Colonic mucosa (tissue), 4 donors: ENCODE measurements around the gene TPD52L1. TPM values are rescaled to one million over a fixed set of nuclear protein-coding genes. Genes with fewer than 3 reads are reported as not detected.

Experiments used
- DNase-seq: peaks from one replicate; pipeline ENCODE4 v3.0.0-alpha.2; 2020
- H3K27ac ChIP-seq: fragments of 200-600 bp; one replicate; pipeline ENCODE4 v1.8.0; 2021
- H3K27me3 ChIP-seq: fragments of 200-600 bp; one replicate; pipeline ENCODE4 v1.8.0; 2021
- H3K36me3 ChIP-seq: fragments of 200-600 bp; one replicate; pipeline ENCODE4 v1.8.0; 2021
- H3K4me1 ChIP-seq: fragments of 200-600 bp; one replicate; pipeline ENCODE4 v1.8.0; 2021; ENCODE audit warnings: mild to moderate bottlenecking
- H3K4me3 ChIP-seq: fragments of 200-600 bp; one replicate; pipeline ENCODE4 v1.8.0; 2021
- H3K9ac ChIP-seq, 2 donors: one replicate each; pipeline ENCODE4 v1.7.0; 2013; ENCODE audit warnings: control low read depth in 2 of 2, low read depth in 2 of 2, low read length in 2 of 2
- H3K9me3 ChIP-seq: fragments of 200-600 bp; one replicate; pipeline ENCODE4 v1.8.0; 2021
- intact Hi-C: fragments of 100-400 bp; cut with DNase I; formaldehyde crosslinking; loops from one replicate; pipeline ENCODE4 v1.14.1; 2022
- total RNA-seq, 2 donors: library from RNA; stranded (reverse); fragmentation: NEBNext Ultra II Directional in 1 of 2; extraction: Animal tissue kit (Norgen Biotek cat#: 25700) in 1 of 2; gene quantifications; one replicate each; pipeline ENCODE4 v1.2.1, GENCODE V29; 2021
- TF ChIP-seq, protein P1 (sequence below): fragments of 200-600 bp; IDR thresholded peaks from one replicate; pipeline ENCODE4 v1.8.0; 2022; ENCODE audit warnings: antibody characterized with exemption, mild to moderate bottlenecking
- donor health status: healthy.
- donor health status: DM: no; HTN: no; CAD: no.
- donor health status: DM: no; HTN: no; CAD: no.

TPD52L1 gene
- total RNA-seq, 2 donors from 2014 or later = 15.5 to 16.9 TPM

DNA sequence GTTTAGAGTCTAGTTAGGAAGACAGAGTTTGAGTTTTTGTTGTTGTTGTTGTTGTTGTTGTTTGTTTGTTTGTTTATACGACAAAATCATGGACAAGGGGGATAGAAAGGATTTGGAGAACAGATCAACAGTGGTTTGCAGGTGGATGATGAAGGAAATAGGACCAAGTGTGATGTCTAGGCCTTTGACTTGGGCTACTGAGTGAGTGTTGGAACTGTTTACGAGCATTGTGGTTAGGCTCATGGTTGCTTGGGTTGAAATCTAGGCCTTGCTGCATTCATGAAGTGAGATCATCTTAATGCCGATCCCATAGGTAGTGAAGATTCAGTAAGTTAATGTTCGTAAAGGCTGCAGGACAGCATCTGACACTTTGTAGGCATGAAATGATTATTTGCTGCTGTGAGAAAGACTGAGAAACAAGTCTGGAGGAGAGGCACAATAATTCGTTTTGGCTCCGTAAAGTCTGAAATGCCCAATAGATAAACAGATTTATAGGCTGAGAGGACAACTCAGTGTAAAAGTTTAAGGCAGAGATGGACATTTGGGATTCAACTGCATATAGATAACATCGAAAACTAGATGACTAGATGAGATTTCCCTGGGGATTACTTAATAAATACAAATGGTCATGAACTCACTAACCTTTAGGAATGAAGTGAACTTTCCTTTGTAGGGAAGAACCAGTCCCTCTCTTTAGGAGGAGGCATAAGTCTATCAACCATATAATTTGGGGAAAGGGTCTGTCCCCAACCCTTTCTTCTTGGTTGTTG lies 78.2 kb downstream of the TPD52L1 start:
- no peaks in the 10 kb centered on the region for H3K36me3 ChIP-seq
- intact Hi-C loops = no loop called here
- no peaks in the 10 kb centered on the region for H3K4me1 ChIP-seq
- H3K27ac ChIP-seq = no peak overlapping the region
- TF ChIP-seq, protein P1, sequence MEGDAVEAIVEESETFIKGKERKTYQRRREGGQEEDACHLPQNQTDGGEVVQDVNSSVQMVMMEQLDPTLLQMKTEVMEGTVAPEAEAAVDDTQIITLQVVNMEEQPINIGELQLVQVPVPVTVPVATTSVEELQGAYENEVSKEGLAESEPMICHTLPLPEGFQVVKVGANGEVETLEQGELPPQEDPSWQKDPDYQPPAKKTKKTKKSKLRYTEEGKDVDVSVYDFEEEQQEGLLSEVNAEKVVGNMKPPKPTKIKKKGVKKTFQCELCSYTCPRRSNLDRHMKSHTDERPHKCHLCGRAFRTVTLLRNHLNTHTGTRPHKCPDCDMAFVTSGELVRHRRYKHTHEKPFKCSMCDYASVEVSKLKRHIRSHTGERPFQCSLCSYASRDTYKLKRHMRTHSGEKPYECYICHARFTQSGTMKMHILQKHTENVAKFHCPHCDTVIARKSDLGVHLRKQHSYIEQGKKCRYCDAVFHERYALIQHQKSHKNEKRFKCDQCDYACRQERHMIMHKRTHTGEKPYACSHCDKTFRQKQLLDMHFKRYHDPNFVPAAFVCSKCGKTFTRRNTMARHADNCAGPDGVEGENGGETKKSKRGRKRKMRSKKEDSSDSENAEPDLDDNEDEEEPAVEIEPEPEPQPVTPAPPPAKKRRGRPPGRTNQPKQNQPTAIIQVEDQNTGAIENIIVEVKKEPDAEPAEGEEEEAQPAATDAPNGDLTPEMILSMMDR = no peak
- no peak for DNase-seq
- no peaks in the 10 kb centered on the region for H3K27me3 ChIP-seq
- H3K4me3 ChIP-seq = no peak overlapping the region
- no peaks in the 10 kb centered on the region for H3K9me3 ChIP-seq
- no peak overlapping the region for H3K9ac ChIP-seq

DNA sequence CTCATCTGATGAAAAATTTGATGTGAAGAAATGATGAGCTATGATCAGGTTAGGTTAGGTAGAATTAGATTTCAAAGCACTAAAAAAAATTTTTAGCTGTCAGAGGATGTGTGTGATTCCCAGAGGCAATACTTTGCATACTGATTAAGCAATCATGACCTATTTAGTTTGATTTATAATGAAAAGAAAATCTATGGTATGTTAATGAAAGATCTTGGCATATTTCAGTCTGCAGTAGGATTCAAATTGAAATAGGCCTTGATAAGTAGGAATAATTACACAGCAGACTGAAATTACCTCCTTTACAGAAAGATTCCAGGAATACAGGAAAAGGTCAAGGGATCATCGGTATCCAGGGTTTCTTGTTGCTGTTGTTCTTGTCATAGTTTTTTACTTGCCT lies 78.9 kb downstream of the TPD52L1 start:
- Histone ChIP-seq H3K9ac (no peak overlapping the region), H3K9me3 (no peaks in the 10 kb centered on the region), H3K4me3 (no peak overlapping the region), H3K36me3 (no peaks in the 10 kb centered on the region), H3K4me1 (no peaks in the 10 kb centered on the region), H3K27ac (no peak overlapping the region), H3K27me3 (no peaks in the 10 kb centered on the region)
- DNase-seq = no peak
- intact Hi-C loops = no loop called here
- TF ChIP-seq, protein P1 = no peak

- H3K9ac ChIP-seq = no peak overlapping the region
- no peaks in the 10 kb centered on the region for H3K36me3 ChIP-seq
- H3K27ac ChIP-seq = no peak overlapping the region
- H3K27me3 ChIP-seq = no peaks in the 10 kb centered on the region
- no peaks in the 10 kb centered on the region for H3K9me3 ChIP-seq
- intact Hi-C loops = no loop called here
- TF ChIP-seq, protein P1 = no peak
- DNase-seq = no peak
- H3K4me1 ChIP-seq = no peaks in the 10 kb centered on the region
- no peak overlapping the region for H3K4me3 ChIP-seq
Measured at GRCh38 chr6:125233202-125233601, 79.6 kb downstream of the TPD52L1 start.

DNA sequence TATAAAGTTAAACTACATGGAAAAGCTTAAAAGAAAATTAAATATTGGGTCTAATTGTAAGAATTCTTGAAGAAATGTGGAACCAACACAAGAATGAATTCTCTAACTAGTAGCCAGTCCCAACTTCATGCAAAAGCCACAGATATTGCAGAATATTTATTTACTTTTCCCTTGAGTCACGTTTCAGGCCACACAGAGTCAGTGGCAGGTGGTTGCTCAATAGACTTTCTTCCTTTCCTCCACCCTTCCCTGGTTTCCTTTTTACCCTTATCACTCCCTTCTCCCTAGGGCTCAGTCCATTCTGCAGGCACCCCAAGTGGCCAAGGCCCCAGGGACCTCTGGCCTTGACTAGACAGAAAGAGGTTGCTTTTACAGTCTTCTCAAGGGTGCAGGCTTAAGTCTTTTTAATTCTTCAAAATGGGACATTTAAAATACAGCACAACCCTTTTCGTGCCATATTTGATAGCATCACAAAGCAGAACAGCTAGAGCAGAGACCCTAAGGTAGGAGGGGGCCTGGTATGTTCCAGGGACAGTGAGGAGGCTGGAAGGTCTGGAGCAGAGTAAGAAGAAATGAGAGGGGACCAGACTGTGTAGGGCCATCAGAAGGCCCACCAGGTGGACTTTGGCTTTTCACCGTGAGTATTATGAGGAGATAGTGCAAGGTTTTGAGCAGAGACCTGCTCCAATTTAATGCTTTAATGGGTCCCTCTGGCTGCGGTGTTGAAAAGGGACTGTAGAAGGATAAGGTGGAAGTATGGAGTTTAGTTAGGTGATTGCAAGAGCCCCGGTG lies 83.2 kb downstream of the TPD52L1 start:
- DNase-seq = no peak
- Histone ChIP-seq H3K4me1 (no peaks in the 10 kb centered on the region), H3K9ac (no peak overlapping the region), H3K36me3 (no peaks in the 10 kb centered on the region), H3K27ac (no peak overlapping the region), H3K9me3 (no peaks in the 10 kb centered on the region), H3K27me3 (no peaks in the 10 kb centered on the region), H3K4me3 (no peak overlapping the region)
- intact Hi-C loops = no loop called here
- TF ChIP-seq, protein P1 = no peak

GRCh38 chr6:125237764-125238163 lies 84.2 kb downstream of the TPD52L1 start:
- TF ChIP-seq, protein P1 = no peak
- intact Hi-C loops = no loop called here
- H3K27ac ChIP-seq = no peak overlapping the region
- H3K36me3 ChIP-seq = no peaks in the 10 kb centered on the region
- no peaks in the 10 kb centered on the region for H3K4me1 ChIP-seq
- no peaks in the 10 kb centered on the region for H3K9me3 ChIP-seq
- H3K27me3 ChIP-seq = no peaks in the 10 kb centered on the region
- no peak for DNase-seq
- H3K4me3 ChIP-seq = no peak overlapping the region
- H3K9ac ChIP-seq = no peak overlapping the region
